ENCODE measurements around the gene SIL1.

DNA sequence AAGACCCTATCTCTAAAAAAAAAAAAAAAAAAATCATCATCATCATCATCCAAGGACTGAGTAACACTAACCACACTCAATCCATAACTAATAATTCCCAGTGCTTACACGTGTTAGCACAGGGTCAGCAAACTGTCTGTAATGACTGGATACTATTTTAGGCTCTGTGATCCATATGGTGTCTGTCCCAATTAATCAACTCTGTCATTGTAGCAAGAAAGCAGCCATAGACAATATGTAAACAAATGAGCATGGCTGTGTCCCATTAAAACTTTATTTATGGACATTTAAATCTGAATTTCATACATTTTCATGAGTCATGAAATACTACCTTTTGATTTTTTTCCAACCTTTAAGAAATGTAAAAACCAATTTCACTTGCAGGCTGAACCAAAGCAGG, 148.4 kb downstream of the SIL1 start:
- TF ChIP-seq EZH2 (IDR thresholded peaks at IDR 0.05; ENCODE audit: insufficient read depth, poor library complexity, severe bottlenecking) (no peak), EZH2phosphoT487 (IDR thresholded peaks at IDR 0.05; ENCODE audit: insufficient read depth, low read depth) (no peak)
